Adipocyte (in vitro differentiated cells): Measurements from ENCODE around the gene TCAP.

Experiments
- DNase-seq: peaks from one replicate; pipeline ENCODE4 v3.0.0-alpha.2; 2015; ENCODE audit warnings: low read depth
- H3K27me3 ChIP-seq: replicated peaks from 2 replicates; pipeline ENCODE4 v1.7.0; 2013; ENCODE audit warnings: mild to moderate bottlenecking, low read length, moderate library complexity; ENCODE audit not compliant: control insufficient read depth, insufficient read depth
- H3K36me3 ChIP-seq: 2 replicates; pipeline ENCODE4 v1.7.0; 2013; ENCODE audit warnings: low read length, mild to moderate bottlenecking, moderate library complexity; ENCODE audit not compliant: control insufficient read depth, insufficient read depth, severe bottlenecking
- H3K4me1 ChIP-seq: 2 replicates; pipeline ENCODE4 v1.7.0; 2013; ENCODE audit warnings: mild to moderate bottlenecking, low read length, moderate library complexity; ENCODE audit not compliant: control insufficient read depth, insufficient read depth
- H3K4me3 ChIP-seq: 2 replicates; pipeline ENCODE4 v1.7.0; 2013; ENCODE audit warnings: mild to moderate bottlenecking, low read length, moderate library complexity
- H3K9ac ChIP-seq: 2 replicates; pipeline ENCODE4 v1.7.0; 2013; ENCODE audit warnings: mild to moderate bottlenecking, low read length, moderate library complexity
- H3K9me3 ChIP-seq: 2 replicates; pipeline ENCODE4 v1.7.0; 2013; ENCODE audit warnings: mild to moderate bottlenecking, low read length, moderate library complexity; ENCODE audit not compliant: control insufficient read depth

The TCAP gene

GRCh38 chr17:39641097-39641496 lies 24.1 kb upstream of the TCAP start:
- H3K36me3 ChIP-seq: no peaks in the 10 kb centered on the region
- H3K4me3 ChIP-seq: no peak overlapping the region
- no peaks in the 10 kb centered on the region for H3K9me3 ChIP-seq
- no peaks in the 10 kb centered on the region for H3K27me3 ChIP-seq
- no peak overlapping the region for H3K9ac ChIP-seq
- peaks cover 29% of the 10 kb centered on the region for H3K4me1 ChIP-seq
- no peak for DNase-seq

GRCh38 chr17:39641883-39642282 lies 23.3 kb upstream of the TCAP start:
- Histone ChIP-seq H3K4me3 (no peak overlapping the region), H3K9me3 (no peaks in the 10 kb centered on the region), H3K4me1 (peaks cover 22% of the 10 kb centered on the region), H3K9ac (no peak overlapping the region), H3K27me3 (no peaks in the 10 kb centered on the region), H3K36me3 (no peaks in the 10 kb centered on the region)
- DNase-seq: no peak

- H3K27me3 ChIP-seq: no peaks in the 10 kb centered on the region
- DNase-seq: no peak
- no peaks in the 10 kb centered on the region for H3K36me3 ChIP-seq
- no peak overlapping the region for H3K9ac ChIP-seq
- H3K9me3 ChIP-seq: no peaks in the 10 kb centered on the region
- peaks cover 22% of the 10 kb centered on the region for H3K4me1 ChIP-seq
- H3K4me3 ChIP-seq: no peak overlapping the region
Measured at GRCh38 chr17:39642291-39643074, 22.7 kb upstream of the TCAP start.

- H3K27me3 ChIP-seq: no peaks in the 10 kb centered on the region
- H3K9ac ChIP-seq: no peak overlapping the region
- H3K9me3 ChIP-seq: no peaks in the 10 kb centered on the region
- peaks cover 16% of the 10 kb centered on the region for H3K4me1 ChIP-seq
- no peak for DNase-seq
- no peaks in the 10 kb centered on the region for H3K36me3 ChIP-seq
- no peak overlapping the region for H3K4me3 ChIP-seq
Measured at GRCh38 chr17:39643271-39643670, 21.9 kb upstream of the TCAP start.

GRCh38 chr17:39647256-39647655 lies 17.9 kb upstream of the TCAP start:
- Histone ChIP-seq H3K27me3 (no peaks in the 10 kb centered on the region), H3K36me3 (no peaks in the 10 kb centered on the region)
- DNase-seq: no peak

GRCh38 chr17:39648616-39649366 lies 16.4 kb upstream of the TCAP start:
- no peaks in the 10 kb centered on the region for H3K9me3 ChIP-seq
- no peaks in the 10 kb centered on the region for H3K27me3 ChIP-seq
- peak; percentile 63 for DNase-seq
- H3K4me1 ChIP-seq: no peaks in the 10 kb centered on the region
- no peaks in the 10 kb centered on the region for H3K36me3 ChIP-seq
- no peak overlapping the region for H3K9ac ChIP-seq
- no peak overlapping the region for H3K4me3 ChIP-seq

More at GRCh38 chr17:39647256-39647655, 17.9 kb upstream of the TCAP start:
- H3K9ac ChIP-seq: no peak overlapping the region
- H3K9me3 ChIP-seq: no peaks in the 10 kb centered on the region
- H3K4me3 ChIP-seq: no peak overlapping the region
- H3K4me1 ChIP-seq: no peaks in the 10 kb centered on the region

GRCh38 chr17:39650121-39650579 lies 15.0 kb upstream of the TCAP start:
- Histone ChIP-seq H3K9ac (no peak overlapping the region), H3K9me3 (no peaks in the 10 kb centered on the region), H3K36me3 (peaks cover 4% of the 10 kb centered on the region), H3K4me1 (no peaks in the 10 kb centered on the region), H3K4me3 (no peak overlapping the region), H3K27me3 (no peaks in the 10 kb centered on the region)
- no peak for DNase-seq

- Histone ChIP-seq H3K4me1 (no peaks in the 10 kb centered on the region), H3K4me3 (no peak overlapping the region), H3K27me3 (no peaks in the 10 kb centered on the region), H3K9me3 (no peaks in the 10 kb centered on the region), H3K36me3 (peaks cover 4% of the 10 kb centered on the region), H3K9ac (no peak overlapping the region)
- no peak for DNase-seq
Measured at GRCh38 chr17:39651923-39652586, 13.1 kb upstream of the TCAP start.

- DNase-seq: peak; percentile 22
- Histone ChIP-seq H3K27me3 (no peaks in the 10 kb centered on the region), H3K36me3 (peaks cover 4% of the 10 kb centered on the region), H3K4me3 (no peak overlapping the region), H3K9ac (no peak overlapping the region), H3K9me3 (no peaks in the 10 kb centered on the region), H3K4me1 (no peaks in the 10 kb centered on the region)
Measured at GRCh38 chr17:39652587-39653315, 12.4 kb upstream of the TCAP start.

GRCh38 chr17:39653316-39653661 lies 11.9 kb upstream of the TCAP start:
- no peak overlapping the region for H3K9ac ChIP-seq
- DNase-seq: no peak
- no peak overlapping the region for H3K4me3 ChIP-seq
- H3K36me3 ChIP-seq: peaks cover 8% of the 10 kb centered on the region
- no peaks in the 10 kb centered on the region for H3K4me1 ChIP-seq
- H3K9me3 ChIP-seq: no peaks in the 10 kb centered on the region
- no peaks in the 10 kb centered on the region for H3K27me3 ChIP-seq
